Type B pancreatic cell (in vitro differentiated cells): Measurements from ENCODE around the gene ARHGEF25. TPM values are rescaled to one million over a fixed set of nuclear protein-coding genes. Genes with fewer than 3 reads are reported as not detected.

ENCODE experiments used
- DNase-seq: peaks from one replicate; pipeline ENCODE4 v3.0.0; 2021; ENCODE audit warnings: mixed read lengths; ENCODE audit not compliant: unreplicated experiment; ENCODE audit errors: extremely low spot score
- H3K27ac Mint-ChIP-seq: 2 replicates; pipeline ENCODE4 v1.8.0; 2021; ENCODE audit warnings: mild to moderate bottlenecking, mixed read lengths
- H3K27me3 Mint-ChIP-seq: 2 replicates; pipeline ENCODE4 v1.8.0; 2021; ENCODE audit warnings: mixed read lengths
- H3K36me3 Mint-ChIP-seq: 2 replicates; pipeline ENCODE4 v1.8.0; 2021; ENCODE audit warnings: mixed read lengths
- H3K4me1 Mint-ChIP-seq: one replicate; pipeline ENCODE4 v1.8.0; 2021; ENCODE audit warnings: mixed read lengths; ENCODE audit not compliant: unreplicated experiment
- H3K4me3 Mint-ChIP-seq: 2 replicates; pipeline ENCODE4 v1.8.0; 2021; ENCODE audit warnings: mild to moderate bottlenecking, mixed read lengths
- H3K9me3 Mint-ChIP-seq: 2 replicates; pipeline ENCODE4 v1.8.0; 2021; ENCODE audit warnings: mixed read lengths
- CTCF ChIP-seq: fragments of 200-600 bp; sonication (generic); conservative IDR thresholded peaks from 2 replicates; pipeline ENCODE4 v1.5.0; 2021; ENCODE audit warnings: antibody characterized with exemption, mild to moderate bottlenecking
- total RNA-seq: library from RNA; stranded (reverse); gene quantifications from 2 replicates; pipeline ENCODE4 v1.2.1, GENCODE V29; 2021; ENCODE audit warnings: low replicate concordance

ARHGEF25 gene
- total RNA-seq, 1 donor from 2014 or later = 34.6 TPM

- H3K4me3 Mint-ChIP-seq = peak overlapping the region; percentile 77
- TF ChIP-seq CTCF = no peak
- H3K4me1 Mint-ChIP-seq = peaks cover 15% of the 10 kb centered on the region
- H3K36me3 Mint-ChIP-seq = peaks cover 16% of the 10 kb centered on the region
- no peak overlapping the region for H3K27ac Mint-ChIP-seq
- DNase-seq = no peak
- H3K9me3 Mint-ChIP-seq = no peaks in the 10 kb centered on the region
- peaks cover 96% of the 10 kb centered on the region for H3K27me3 Mint-ChIP-seq
These were observed 9.2 kb downstream of the ARHGEF25 start for GRCh38 chr12:57620245-57620935.

GRCh38 chr12:57620936-57621496, 9.8 kb downstream of the ARHGEF25 start:
- DNase-seq = no peak
- Mint-ChIP-seq H3K4me1 (peaks cover 15% of the 10 kb centered on the region), H3K27me3 (peaks cover 97% of the 10 kb centered on the region), H3K27ac (no peak overlapping the region), H3K4me3 (peak overlapping the region; percentile 77), H3K36me3 (peaks cover 14% of the 10 kb centered on the region), H3K9me3 (no peaks in the 10 kb centered on the region)
- TF ChIP-seq CTCF = no peak

GRCh38 chr12:57621497-57622292, 10.5 kb downstream of the ARHGEF25 start:
- Mint-ChIP-seq H3K27ac (no peak overlapping the region), H3K27me3 (peaks cover 98% of the 10 kb centered on the region), H3K36me3 (peaks cover 13% of the 10 kb centered on the region), H3K9me3 (no peaks in the 10 kb centered on the region), H3K4me3 (peak overlapping the region; percentile 71), H3K4me1 (peaks cover 15% of the 10 kb centered on the region)
- TF ChIP-seq CTCF = peak; percentile 94
- DNase-seq = no peak

GRCh38 chr12:57622293-57623245, 11.3 kb downstream of the ARHGEF25 start:
- peak overlapping the region; percentile 71 for H3K4me3 Mint-ChIP-seq
- H3K27me3 Mint-ChIP-seq = peaks cover 97% of the 10 kb centered on the region

More at GRCh38 chr12:57622293-57623245, 11.3 kb downstream of the ARHGEF25 start:
- no peak for DNase-seq
- Mint-ChIP-seq H3K36me3 (peaks cover 12% of the 10 kb centered on the region), H3K9me3 (no peaks in the 10 kb centered on the region), H3K4me1 (peaks cover 15% of the 10 kb centered on the region), H3K27ac (no peak overlapping the region)
- no peak for TF ChIP-seq CTCF
